DMS153 treated with DMSO at 0.1 percent for 48 hours (cell line): ENCODE data around the gene SNX22.
A peak's percentile ranks its signal among the peaks of the same experiment; 100 is the strongest.

Source experiments
- DNase-seq: peaks from one replicate; lab custom pipeline; 2025; ENCODE audit not compliant: unreplicated experiment; lab: John Stamatoyannopoulos, UW

SNX22 gene

GRCh38 chr15:64133623-64134344 is 17.7 kb upstream of the SNX22 start:
- DNase-seq, result no peak

- DNase-seq, result no peak
These were observed 17.1 kb upstream of the SNX22 start for GRCh38 chr15:64134345-64134829.

GRCh38 chr15:64136347-64136746 is 15.2 kb upstream of the SNX22 start:
- no peak for DNase-seq

- DNase-seq, result no peak
These were observed 14.2 kb upstream of the SNX22 start for GRCh38 chr15:64137226-64137833.

GRCh38 chr15:64138331-64138941 is 13.1 kb upstream of the SNX22 start:
- no peak for DNase-seq

- DNase-seq, result no peak
These were observed 9.6 kb upstream of the SNX22 start for GRCh38 chr15:64141798-64142512.

- DNase-seq, result no peak
These were observed 8.3 kb upstream of the SNX22 start for GRCh38 chr15:64143276-64143675.

- no peak for DNase-seq
These were observed 7.4 kb upstream of the SNX22 start for GRCh38 chr15:64144192-64144564.

- DNase-seq, result no peak
These were observed 6.8 kb upstream of the SNX22 start for GRCh38 chr15:64144565-64145281.

- DNase-seq, result no peak
These were observed 5.5 kb upstream of the SNX22 start for GRCh38 chr15:64146041-64146440.

- DNase-seq, result no peak
These were observed 5.0 kb upstream of the SNX22 start for GRCh38 chr15:64146520-64146884.

- no peak for DNase-seq
These were observed 4.4 kb upstream of the SNX22 start for GRCh38 chr15:64146885-64147681.

- DNase-seq, result no peak
These were observed 3.4 kb upstream of the SNX22 start for GRCh38 chr15:64148168-64148567.

- no peak for DNase-seq
These were observed 3.0 kb upstream of the SNX22 start for GRCh38 chr15:64148581-64148980.

GRCh38 chr15:64149424-64149823 is 2.1 kb upstream of the SNX22 start:
- DNase-seq, result no peak

GRCh38 chr15:64149893-64150578 is 1.5 kb upstream of the SNX22 start:
- DNase-seq, result no peak

GRCh38 chr15:64152507-64153387 is 1.2 kb downstream of the SNX22 start:
- DNase-seq, result peak; percentile 2

GRCh38 chr15:64153480-64154367 is 2.2 kb downstream of the SNX22 start:
- DNase-seq, result peak; percentile 18
